ENCODE results near the gene CASR. TPM values are rescaled to one million over a fixed set of nuclear protein-coding genes. Genes with fewer than 3 reads are reported as not detected.
A peak's percentile ranks its signal among the peaks of the same experiment; 100 is the strongest.

The CASR gene
- total RNA-seq, 1 experiment from 2014 or later, result not detected

DNA sequence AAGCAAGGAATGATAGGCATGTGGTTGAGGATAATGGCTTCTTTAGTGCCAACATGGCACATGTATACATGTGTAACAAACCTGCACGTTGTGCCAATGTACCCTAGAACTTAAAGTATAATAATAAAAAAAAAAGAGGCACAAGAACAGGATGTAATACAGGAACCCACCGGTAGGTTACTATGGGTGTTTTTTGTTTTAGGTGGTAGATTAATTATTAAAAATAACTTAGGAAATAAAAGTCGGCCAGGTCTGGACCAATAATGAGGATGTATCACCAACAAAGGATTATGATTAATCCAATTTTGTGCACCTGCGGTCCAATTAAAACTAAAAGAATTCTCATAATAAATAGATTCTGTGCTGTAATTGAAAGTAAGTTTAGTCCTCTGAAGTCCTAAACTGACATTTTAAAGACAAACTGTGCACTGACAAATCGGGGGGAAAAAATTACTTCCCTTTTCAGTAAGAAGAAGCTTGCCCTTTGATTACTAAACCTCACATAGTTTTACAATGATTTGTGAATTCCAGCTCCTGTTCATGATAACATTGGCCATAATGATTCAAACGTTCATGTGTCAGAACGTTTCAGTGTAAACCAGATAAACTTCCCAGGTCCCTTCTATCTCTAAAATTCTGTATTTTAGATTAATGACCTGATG lies 62.2 kb downstream of the CASR start:
- no peak for DNase-seq (ENCODE audit: low read depth, low spot score)
- in situ Hi-C loops (cut with HindIII; ENCODE audit: low pct_unique_long_range_greater_than_20kb, low sequenced_read_pairs), result no loop called here

DNA sequence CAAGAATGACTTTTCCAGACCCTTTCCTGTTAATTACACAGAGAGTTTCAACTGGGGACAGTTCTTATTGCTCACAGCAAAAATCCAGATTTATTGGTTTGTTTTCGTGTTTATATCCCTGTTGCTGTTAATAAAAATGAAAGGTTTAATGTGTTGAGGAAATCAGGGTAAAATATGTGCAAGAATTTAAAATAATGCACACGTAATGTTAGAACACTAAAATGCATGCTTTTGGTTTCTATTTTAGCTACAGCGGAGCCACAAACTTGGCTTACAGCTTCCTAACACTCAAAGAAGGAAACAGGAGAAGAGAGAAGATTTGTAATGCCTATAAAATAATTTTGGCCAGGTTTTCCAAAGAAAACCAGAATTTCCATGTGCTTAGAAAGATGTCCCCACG lies 62.7 kb downstream of the CASR start:
- DNase-seq (ENCODE audit: low read depth, low spot score), result no peak
- in situ Hi-C loops (cut with HindIII; ENCODE audit: low pct_unique_long_range_greater_than_20kb, low sequenced_read_pairs), result no loop called here

DNA sequence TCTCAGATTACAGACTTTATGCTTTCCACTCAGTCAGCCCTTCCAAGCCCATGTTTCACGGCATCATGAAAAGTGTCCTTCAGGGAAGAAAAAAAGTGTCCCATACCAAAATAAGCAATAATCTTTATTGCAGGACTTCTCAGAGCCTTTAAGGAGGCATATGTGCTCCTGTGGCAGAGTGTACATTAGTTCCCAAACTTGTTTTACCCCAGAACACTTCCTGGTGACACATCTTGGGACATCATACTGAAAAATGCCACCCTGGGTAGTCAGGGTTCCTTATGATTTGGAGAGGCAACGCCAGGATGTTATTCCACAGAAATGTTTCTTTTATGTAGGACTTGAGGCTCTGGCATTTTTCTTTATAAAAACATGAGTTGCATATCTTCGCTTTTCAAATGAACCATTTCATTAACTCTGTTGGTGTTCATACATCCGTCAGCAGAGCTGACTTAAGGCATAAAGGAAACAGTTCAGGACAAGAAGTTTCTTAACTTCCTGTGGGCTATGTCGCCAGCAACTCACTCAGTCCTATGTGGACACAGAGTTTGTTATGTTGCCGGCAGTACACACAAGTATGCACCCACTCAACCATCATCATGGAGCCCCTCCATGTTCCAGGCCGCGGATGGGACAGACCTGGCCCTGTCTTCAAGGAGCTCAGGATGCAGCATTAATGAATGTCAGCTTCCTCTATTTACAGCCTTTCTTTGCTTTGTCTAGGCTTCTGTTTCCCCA lies 63.8 kb downstream of the CASR start:
- in situ Hi-C loops (cut with HindIII; ENCODE audit: low pct_unique_long_range_greater_than_20kb, low sequenced_read_pairs), result no loop called here
- no peak for DNase-seq (ENCODE audit: low read depth, low spot score)

DNA sequence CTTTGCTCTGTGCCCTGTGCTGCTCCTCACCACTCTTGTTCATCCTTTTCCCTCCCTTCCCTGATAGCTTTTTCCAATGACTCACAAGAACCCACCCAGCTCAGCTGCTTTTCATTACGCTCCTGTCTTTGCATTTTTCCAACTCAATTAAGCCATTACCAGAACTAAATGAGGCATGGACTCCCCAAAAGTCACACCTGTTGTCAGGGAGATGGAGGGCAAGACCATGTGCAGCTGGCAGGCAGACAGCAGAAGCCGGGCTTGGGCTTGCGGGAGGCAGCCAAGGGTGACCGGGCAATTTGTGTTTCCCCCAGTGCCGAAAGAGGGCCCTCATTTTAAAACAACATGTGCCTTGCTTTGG lies 64.3 kb downstream of the CASR start:
- in situ Hi-C loops (cut with HindIII; ENCODE audit: low pct_unique_long_range_greater_than_20kb, low sequenced_read_pairs), result no loop called here
- DNase-seq (ENCODE audit: low read depth, low spot score), result no peak

DNA sequence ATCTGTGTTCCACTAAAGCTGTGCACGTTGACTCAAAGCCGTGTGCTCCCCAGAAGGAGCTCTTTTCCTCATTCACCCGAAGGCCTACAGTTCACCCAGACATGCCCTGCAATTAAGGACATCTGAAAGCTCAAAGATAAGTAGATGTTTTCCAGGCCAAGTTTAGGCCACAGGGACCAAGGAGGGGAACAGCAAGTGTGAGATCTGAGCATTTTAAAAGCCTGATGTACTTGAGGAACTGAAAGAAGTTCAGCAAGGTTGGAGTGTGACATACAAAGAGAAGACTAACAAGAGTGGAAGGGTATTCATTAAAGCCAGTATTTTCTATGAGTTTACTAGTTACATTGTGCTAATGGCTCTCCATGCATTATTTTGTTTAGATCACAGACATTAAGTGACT lies 68.0 kb downstream of the CASR start:
- in situ Hi-C loops (cut with HindIII; ENCODE audit: low pct_unique_long_range_greater_than_20kb, low sequenced_read_pairs), result no loop called here
- DNase-seq (ENCODE audit: low read depth, low spot score), result no peak

DNA sequence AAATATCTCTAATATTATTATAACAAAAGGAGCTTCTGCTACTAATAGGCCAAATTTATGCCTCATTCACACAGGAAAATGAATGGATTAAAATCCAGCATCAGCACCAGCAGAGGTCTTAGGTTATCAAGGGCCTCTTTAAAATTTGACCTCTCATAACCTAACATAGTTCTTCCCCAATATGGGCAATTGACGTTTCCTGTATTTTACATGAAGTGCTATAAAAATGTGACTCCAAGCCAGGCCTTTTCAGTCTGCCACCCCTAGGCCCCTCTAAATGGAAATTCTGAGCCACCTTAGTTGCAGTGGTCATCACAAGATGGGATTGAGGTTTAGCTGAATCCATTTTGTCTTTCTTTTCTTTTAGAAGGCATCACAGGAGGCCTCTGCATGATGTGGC lies 70.1 kb downstream of the CASR start:
- in situ Hi-C loops (cut with HindIII; ENCODE audit: low pct_unique_long_range_greater_than_20kb, low sequenced_read_pairs), result no loop called here

DNA sequence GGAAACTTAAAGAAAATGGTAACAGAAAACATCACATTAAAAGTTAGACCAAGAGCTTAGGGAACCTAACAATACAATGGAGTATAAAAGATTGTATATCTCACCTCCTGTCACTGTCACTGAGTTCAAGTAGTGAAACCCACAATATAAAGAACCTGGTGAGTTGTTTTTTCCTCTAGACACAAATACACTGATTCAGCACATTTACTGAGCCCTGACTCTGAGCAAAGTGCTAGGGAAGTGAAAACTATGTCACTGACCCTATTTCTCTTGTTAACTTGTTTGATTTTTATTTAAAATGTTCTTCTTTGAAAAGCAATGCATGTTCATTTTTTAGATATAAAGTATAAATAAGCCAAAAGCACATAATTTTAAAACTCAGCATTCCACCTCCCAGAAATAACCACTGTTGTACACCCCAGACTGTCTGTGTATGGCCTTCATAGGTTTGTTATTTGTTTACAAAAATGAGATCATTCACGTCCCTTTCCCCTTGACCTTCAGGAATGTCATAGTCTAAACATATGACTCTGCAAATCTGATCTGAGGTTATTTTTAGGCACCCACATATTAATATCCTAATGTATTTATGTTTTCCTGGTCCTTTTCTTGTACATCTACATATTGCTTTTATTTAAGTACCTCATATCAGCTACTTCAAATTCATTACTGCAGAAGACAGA lies 72.4 kb downstream of the CASR start:
- in situ Hi-C loops (cut with HindIII; ENCODE audit: low pct_unique_long_range_greater_than_20kb, low sequenced_read_pairs), result no loop called here

More for the DNA sequence above, 70.1 kb downstream of the CASR start:
- no peak for DNase-seq (ENCODE audit: low read depth, low spot score)

DNA sequence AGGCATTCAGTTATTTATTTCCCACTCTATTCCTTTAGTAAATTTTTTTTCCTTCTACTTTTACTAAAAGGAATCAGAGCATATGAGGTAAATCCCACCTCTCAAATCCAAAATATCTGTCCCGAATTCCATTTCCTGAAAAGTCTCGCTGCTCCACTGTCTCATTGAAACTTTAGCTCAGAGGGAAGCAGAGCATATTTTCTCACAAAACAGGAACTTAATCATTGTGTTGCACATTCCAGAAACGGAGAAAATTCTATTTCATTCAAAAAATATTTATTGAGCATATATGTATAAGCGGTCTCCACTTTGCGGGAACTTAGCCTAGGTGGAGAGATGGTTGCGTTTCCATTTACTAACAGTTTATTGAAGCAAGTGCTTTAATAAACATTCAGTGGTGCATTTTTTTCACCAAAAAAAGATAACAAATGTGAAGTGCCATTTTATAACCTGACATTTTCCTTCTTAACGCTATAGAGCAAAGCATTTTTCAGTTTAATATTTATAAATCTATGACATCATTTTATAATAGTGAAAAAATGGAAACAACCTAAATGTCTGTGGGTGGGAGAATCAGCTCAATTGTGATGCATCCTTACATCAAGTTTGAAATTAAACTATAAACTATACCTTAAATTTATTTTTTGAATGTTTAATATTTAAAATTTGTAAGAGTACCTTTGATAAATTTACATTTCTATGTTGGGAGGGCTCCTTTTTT lies 74.3 kb downstream of the CASR start:
- DNase-seq (ENCODE audit: low read depth, low spot score), result no peak
- in situ Hi-C loops (cut with HindIII; ENCODE audit: low pct_unique_long_range_greater_than_20kb, low sequenced_read_pairs), result no loop called here

More for the DNA sequence above, 72.4 kb downstream of the CASR start:
- no peak for DNase-seq (ENCODE audit: low read depth, low spot score)

DNA sequence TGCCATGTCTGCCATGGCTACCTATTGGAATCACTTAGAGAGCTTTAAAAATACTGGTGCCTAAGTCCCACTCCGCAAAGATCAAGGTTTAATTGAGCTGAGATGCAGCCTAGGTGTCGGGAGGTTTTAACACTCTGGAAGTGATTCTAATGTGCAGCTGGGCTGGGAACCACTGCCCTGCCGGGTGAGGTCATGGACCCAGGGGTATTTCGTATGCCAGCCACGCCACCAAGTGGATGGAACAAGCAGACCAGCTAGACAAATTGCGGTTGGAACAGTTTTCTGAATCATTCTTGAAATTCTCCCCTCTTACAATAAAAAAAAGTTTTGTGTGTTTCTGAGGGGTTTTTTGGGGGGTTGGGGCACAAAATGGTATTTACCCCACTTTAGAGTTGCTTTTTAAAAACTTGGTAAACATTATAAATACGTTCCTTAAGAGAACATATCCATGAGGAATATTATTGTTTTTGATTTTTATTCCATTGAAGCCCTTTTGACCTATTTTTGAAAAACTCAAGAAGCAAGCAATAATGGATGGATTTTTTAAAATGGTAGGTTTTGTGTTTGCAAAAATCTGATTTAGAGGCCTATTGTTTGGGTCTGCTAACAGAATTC lies 75.4 kb downstream of the CASR start:
- peak; percentile 78 for DNase-seq (ENCODE audit: low read depth, low spot score)
- in situ Hi-C loops (cut with HindIII; ENCODE audit: low pct_unique_long_range_greater_than_20kb, low sequenced_read_pairs), result no loop called here

DNA sequence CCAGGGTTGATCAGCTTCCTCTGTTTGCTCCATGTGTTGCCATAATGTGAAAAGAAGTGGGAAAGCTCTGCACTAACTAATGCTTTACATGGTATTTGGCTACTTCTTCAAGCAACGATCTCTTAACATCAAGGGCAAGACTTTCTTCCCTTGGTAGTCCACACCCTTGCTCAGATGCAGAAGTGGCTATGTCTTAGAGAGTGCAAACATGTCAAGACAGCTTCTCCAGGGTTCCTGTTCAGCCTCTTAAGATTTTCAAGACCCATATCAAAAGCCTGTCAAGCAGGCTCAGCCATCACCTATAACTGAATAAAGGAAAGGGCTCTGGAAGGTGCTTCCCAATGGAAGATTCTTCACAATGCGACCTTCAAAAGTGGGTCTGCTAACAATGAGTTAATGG lies 76.7 kb downstream of the CASR start:
- in situ Hi-C loops (cut with HindIII; ENCODE audit: low pct_unique_long_range_greater_than_20kb, low sequenced_read_pairs), result no loop called here

DNA sequence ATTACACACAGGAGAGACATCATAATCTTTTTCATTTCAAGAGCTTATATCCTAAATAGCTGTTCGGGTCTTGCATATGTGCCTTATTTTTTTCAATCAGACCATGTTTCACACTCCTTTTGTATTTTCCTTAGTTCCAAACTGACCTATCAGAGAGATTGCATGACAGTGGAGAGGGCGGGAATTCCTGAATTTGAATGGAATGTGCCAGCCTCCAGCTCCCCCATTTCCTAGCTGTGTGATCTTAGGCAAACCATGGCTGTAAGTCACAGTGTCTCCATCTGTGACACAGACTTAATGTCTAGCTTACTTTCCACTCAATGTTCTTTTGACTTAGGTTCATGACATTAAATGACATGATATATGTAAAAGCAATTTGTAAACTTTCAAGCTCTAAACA lies 79.6 kb downstream of the CASR start:
- no peak for DNase-seq (ENCODE audit: low read depth, low spot score)
- in situ Hi-C loops (cut with HindIII; ENCODE audit: low pct_unique_long_range_greater_than_20kb, low sequenced_read_pairs), result no loop called here

More for the DNA sequence above, 76.7 kb downstream of the CASR start:
- no peak for DNase-seq (ENCODE audit: low read depth, low spot score)

DNA sequence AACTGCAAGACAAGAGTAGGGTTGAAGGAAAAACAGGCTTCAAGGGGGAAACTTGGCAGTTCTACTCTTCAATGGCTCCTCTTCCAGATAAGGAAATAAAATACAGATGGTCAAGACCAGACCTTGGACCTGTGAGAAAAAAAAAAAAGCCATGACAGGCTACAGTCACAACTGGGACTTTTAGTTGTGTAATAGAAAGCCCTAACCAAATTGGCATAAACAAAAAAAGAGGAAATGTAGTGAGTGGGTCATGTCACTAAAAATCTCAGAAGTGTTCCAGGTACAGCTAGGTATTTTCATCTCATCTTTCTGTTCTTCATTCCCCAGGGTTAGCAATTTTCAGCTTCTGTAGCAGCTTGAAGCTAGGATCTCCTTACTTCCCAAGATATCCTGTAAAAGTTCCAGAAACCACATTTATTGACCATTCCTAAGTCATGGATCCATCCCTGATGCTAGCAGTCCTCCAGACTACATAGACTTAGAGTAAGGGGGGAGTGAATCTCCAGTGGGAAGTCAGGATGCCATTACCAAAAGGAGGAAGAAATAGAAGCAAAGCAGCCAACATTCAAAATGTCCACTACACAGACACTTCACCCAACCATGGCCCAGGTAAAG lies 80.6 kb downstream of the CASR start:
- DNase-seq (ENCODE audit: low read depth, low spot score), result no peak
- in situ Hi-C loops (cut with HindIII; ENCODE audit: low pct_unique_long_range_greater_than_20kb, low sequenced_read_pairs), result no loop called here

DNA sequence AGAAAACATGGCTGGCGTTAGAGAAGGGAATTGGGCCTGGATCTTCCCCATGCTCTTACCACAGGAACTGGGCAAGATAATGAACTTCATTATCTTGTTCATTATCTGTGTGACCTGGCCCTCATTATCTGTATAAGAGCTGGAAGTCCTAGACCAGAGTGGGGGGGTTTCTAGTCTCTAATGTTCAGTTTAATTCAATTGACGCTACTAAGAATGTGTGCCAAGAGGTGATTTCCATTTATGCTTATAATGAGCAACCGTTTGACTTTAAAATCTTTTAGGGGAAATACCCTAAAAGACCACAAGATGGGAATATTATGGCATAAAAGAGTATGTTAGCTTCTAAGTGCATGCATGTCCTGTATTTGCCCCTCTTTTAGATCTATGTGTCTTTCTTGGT lies 82.5 kb downstream of the CASR start:
- in situ Hi-C loops (cut with HindIII; ENCODE audit: low pct_unique_long_range_greater_than_20kb, low sequenced_read_pairs), result no loop called here
- peak; percentile 20 for DNase-seq (ENCODE audit: low read depth, low spot score)

DNA sequence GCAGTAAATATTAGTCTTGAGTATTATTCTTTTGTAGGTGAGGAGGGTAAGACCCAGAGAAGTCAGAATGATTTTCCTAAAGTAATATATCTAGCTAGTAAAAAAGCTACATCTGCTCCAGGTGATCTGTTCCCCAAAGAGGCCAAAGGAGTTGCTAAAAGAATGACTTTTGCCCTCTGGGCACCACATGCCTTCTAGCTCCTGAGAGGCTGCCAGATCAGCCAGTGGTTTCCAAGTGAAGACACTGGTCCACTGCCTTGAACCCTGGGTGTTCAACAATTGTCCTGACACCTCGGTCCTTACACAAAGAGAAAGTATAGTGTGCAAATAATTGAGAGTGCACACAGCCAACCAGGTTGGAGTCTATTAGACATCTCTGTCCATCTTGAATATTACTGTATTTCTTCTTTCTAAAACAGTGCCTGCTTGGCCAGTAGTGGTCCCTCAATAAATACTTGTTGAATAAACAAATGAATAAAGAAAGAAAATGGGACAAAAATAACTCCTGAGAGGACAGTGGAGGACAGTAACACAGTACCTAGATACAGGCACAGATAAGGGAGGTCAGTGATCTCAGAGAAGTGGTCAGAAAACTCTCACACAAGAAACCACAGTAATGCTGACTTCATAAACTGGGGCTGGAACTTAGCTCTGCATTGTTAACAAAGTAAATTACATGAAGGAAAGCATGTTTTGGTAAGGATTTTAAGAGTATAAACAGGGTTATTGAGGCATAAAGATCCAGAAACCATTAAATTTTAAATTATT lies 85.0 kb downstream of the CASR start:
- DNase-seq (ENCODE audit: low read depth, low spot score), result no peak
- in situ Hi-C loops (cut with HindIII; ENCODE audit: low pct_unique_long_range_greater_than_20kb, low sequenced_read_pairs), result no loop called here

DNA sequence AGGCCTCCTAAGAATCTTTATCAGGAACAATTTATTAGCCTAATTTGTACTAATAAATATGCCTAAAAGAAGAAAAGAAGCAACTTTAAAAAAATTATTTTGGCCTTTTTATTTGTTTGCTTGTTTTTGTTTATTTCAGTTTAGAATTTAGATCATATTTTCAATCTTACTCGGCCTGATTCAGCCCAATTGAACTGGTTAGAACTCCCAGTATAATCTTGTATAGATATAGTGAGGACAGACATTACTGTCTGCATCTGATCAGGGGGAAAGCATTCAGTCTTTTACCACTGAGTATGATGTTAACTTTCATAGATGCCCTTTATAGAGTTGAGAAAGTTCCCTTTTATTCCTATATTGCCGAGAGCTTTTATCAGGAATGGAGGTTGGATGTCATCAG lies 85.6 kb downstream of the CASR start:
- DNase-seq (ENCODE audit: low read depth, low spot score), result no peak
- in situ Hi-C loops (cut with HindIII; ENCODE audit: low pct_unique_long_range_greater_than_20kb, low sequenced_read_pairs), result no loop called here

DNA sequence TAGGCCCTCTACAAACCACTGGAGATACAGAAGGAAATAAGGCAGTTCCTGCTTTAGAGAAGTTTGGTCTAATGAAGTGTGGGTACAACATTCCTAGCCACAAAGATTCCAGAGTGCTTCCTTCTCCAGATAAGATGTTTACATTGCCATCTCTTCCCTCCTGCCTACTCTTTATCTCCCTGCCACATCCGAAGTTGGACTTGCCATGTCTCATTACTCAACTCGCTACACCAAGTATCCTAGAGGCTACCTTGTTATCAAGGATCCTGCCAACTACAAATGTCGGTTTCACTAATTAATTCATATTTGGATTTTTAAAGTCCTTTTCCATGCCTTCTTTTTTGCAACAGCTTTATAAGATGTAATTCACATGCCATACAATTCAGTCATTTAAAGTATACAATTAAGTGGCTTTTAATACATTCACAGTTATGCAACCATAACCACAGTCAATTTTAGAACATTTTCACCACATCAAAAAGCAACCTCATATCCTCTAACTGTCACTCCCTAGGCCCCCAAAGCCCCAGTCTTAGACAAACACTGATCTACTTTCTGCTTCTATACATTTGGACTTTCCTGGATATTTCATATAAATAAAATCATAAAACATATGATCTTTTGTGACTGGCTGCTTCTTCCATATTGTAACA lies 87.9 kb downstream of the CASR start:
- in situ Hi-C loops (cut with HindIII; ENCODE audit: low pct_unique_long_range_greater_than_20kb, low sequenced_read_pairs), result no loop called here
- DNase-seq (ENCODE audit: low read depth, low spot score), result no peak

Data from SK-MEL-5 (cell line).